ENCODE results near the gene CDK3. TPM values are rescaled to one million over a fixed set of nuclear protein-coding genes. Genes with fewer than 3 reads are reported as not detected.

CDK3 gene
- total RNA-seq, 1 donor from 2014 or later = 14.1 TPM

DNA sequence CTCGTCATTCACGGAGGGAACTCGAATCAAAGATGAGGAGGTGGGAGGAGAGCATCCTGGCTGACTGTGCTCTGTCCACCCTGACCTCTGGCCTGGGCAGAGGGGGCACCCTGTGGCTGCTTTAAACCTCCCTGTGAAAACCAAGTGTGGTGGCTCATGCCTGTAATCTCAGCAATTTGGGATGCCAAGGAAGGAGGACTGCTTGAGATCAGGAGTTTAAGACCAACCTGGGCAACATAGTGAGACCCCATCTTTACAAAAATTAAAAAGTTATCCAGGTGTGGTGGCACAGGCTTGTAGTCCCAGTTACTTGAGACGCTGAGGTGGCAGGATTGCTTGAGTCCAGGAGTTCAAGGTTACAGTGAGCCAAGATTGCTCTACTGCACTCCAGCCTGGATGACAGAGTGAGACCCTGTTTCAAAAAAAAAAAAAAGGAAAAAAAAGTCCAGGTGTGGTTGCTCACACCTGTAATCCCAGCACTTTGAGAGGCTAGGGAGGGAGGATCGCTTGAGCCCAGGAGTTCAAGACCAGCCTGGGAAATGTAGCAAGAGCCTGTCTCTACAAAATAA, 5.8 kb upstream of the CDK3 start:
- ATAC-seq (ENCODE audit: low read depth) (no peak), DNase-seq (no peak)
- H3K27me3 Mint-ChIP-seq = no peaks in the 10 kb centered on the region
- TF ChIP-seq, protein P1, sequence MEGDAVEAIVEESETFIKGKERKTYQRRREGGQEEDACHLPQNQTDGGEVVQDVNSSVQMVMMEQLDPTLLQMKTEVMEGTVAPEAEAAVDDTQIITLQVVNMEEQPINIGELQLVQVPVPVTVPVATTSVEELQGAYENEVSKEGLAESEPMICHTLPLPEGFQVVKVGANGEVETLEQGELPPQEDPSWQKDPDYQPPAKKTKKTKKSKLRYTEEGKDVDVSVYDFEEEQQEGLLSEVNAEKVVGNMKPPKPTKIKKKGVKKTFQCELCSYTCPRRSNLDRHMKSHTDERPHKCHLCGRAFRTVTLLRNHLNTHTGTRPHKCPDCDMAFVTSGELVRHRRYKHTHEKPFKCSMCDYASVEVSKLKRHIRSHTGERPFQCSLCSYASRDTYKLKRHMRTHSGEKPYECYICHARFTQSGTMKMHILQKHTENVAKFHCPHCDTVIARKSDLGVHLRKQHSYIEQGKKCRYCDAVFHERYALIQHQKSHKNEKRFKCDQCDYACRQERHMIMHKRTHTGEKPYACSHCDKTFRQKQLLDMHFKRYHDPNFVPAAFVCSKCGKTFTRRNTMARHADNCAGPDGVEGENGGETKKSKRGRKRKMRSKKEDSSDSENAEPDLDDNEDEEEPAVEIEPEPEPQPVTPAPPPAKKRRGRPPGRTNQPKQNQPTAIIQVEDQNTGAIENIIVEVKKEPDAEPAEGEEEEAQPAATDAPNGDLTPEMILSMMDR (IDR thresholded peaks at IDR 0.05) = no peak
- peaks cover 27% of the 10 kb centered on the region for H3K36me3 Mint-ChIP-seq (ENCODE audit: low read depth)
- no peaks in the 10 kb centered on the region for H3K9me3 Mint-ChIP-seq
- H3K27ac Mint-ChIP-seq = no peak overlapping the region
- intact Hi-C loops (cut with micrococcal nuclease) = no loop called here
- peaks cover 28% of the 10 kb centered on the region for H3K4me1 Mint-ChIP-seq
- H3K4me3 Mint-ChIP-seq = no peak overlapping the region
- CTCF ChIA-PET = no interaction called here
- POLR2A ChIA-PET = no interaction called here

DNA sequence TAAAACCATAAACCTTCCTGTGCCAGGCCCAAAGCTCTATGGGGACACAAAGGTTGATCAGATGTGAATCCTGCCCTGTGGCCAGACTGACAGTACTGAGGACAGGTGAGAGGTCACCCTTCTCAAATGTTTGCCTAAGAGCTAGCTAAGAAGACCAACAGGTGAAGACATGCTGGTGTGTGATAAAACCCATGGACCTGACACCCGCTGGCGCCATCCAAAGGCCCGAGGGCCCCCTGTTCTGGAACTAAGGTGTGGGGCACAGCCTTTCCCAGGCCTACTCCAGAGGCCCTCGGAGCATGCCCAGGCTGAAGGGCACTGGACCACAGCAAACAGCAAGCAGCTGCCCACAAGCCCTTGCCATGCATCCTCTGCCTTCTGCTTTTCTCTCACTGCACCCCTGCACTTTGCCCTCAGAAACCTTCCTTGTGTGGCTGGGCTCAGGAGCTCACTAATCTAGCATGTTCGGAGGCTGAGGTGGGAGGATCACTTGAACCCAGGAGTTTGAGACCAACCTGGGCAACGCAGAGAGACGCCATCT, 5.2 kb upstream of the CDK3 start:
- ATAC-seq (ENCODE audit: low read depth) (no peak), DNase-seq (no peak)
- intact Hi-C loops (cut with micrococcal nuclease) = no loop called here
- Mint-ChIP-seq H3K27me3 (no peaks in the 10 kb centered on the region), H3K27ac (no peak overlapping the region), H3K9me3 (no peaks in the 10 kb centered on the region), H3K4me3 (no peak overlapping the region), H3K36me3 (ENCODE audit: low read depth) (peaks cover 28% of the 10 kb centered on the region), H3K4me1 (peaks cover 28% of the 10 kb centered on the region)
- POLR2A ChIA-PET = no interaction called here
- CTCF ChIA-PET = no interaction called here
- TF ChIP-seq, protein P1 (IDR thresholded peaks at IDR 0.05) = no peak

GRCh38 chr17:75996665-75997590, 3.7 kb upstream of the CDK3 start:
- Mint-ChIP-seq H3K27ac (peak overlapping the region; percentile 64), H3K27me3 (no peaks in the 10 kb centered on the region), H3K4me3 (peak overlapping the region; percentile 52), H3K36me3 (ENCODE audit: low read depth) (peaks cover 25% of the 10 kb centered on the region), H3K4me1 (peaks cover 19% of the 10 kb centered on the region), H3K9me3 (no peaks in the 10 kb centered on the region)
- CTCF ChIA-PET = interaction anchor here (0.6 to 1.3 kb wide), 3 partner anchors 9 to 302 kb away, joined by 3 to 5 read pairs (median 3); no protein-coding TSS in a partner anchor
- ATAC-seq (ENCODE audit: low read depth) (peak; percentile 49), DNase-seq (no peak)
- intact Hi-C loops (cut with micrococcal nuclease) = loop anchor here (1.0 kb wide), 1 partner anchor 18 kb away; the partner anchor contains the start of genes ACOX1 and TEN1
- POLR2A ChIA-PET = interaction anchor here (0.5 to 1.3 kb wide), 8 partner anchors 9 to 341 kb away, joined by 3 to 10 read pairs (median 4); partner anchors contain the start of genes ACOX1, TEN1 and TRIM65
- TF ChIP-seq, protein P1 (IDR thresholded peaks at IDR 0.05) = no peak

DNA sequence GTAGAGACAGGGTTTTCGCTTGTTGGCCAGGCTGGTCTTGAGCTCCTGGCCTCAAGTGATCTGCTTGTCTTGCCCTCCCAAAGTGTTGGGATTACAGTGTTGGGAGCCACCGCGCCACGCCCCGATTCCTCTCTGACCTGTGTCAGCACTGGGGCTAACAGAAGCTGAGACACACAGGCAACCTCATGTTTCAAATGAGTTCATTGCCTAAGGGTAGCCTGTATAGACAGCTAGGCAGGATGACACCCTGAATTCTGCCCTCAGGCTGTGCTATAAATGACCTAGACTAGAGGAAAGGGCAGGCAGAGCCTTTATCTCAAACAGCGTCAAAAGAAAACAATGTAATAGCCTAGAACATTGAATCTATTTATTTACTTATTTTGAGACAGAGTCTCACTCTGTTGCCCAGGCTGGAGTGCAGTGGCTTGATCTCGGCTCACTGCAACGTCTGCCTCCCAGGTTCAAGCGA, 2.3 kb upstream of the CDK3 start:
- peaks cover 22% of the 10 kb centered on the region for H3K36me3 Mint-ChIP-seq (ENCODE audit: low read depth)
- H3K4me3 Mint-ChIP-seq = no peak overlapping the region
- CTCF ChIA-PET = interaction anchor here (2.2 to 2.5 kb wide), 2 partner anchors 12 to 16 kb away, joined by 6 to 9 read pairs; no protein-coding TSS in a partner anchor
- DNase-seq = no peak
- no peak overlapping the region for H3K27ac Mint-ChIP-seq
- intact Hi-C loops (cut with micrococcal nuclease) = no loop called here
- TF ChIP-seq, protein P1 (IDR thresholded peaks at IDR 0.05) = no peak
- no peak for ATAC-seq (ENCODE audit: low read depth)
- peaks cover 14% of the 10 kb centered on the region for H3K4me1 Mint-ChIP-seq
- no peaks in the 10 kb centered on the region for H3K9me3 Mint-ChIP-seq
- no peaks in the 10 kb centered on the region for H3K27me3 Mint-ChIP-seq
- POLR2A ChIA-PET = interaction anchor here (0.7 to 1.1 kb wide), 3 partner anchors 83 to 96 kb away, joined by 5 read pairs; no protein-coding TSS in a partner anchor

All from activated B cell treated with CpG ODN at 0.5 μM for 24 hours (primary cell).